H9 (cell line): ENCODE data around the gene SFR1. TPM values are rescaled to one million over a fixed set of nuclear protein-coding genes. Genes with fewer than 3 reads are reported as not detected.
A peak's percentile ranks its signal among the peaks of the same experiment; 100 is the strongest.

Experiments
- DNase-seq: peaks from one replicate; pipeline ENCODE4 v3.0.0-alpha.2; 2017
- H2AFZ ChIP-seq: one replicate; pipeline ENCODE4 v1.6.1; 2013; ENCODE audit warnings: mild to moderate bottlenecking, low read length, control low read depth, moderate library complexity
- H2AK5ac ChIP-seq: 2 replicates; pipeline ENCODE4 v1.6.1; 2013; ENCODE audit warnings: low read length, control low read depth, mixed read lengths; ENCODE audit not compliant: insufficient read length
- H2BK120ac ChIP-seq: one replicate; pipeline ENCODE4 v1.6.1; 2013; ENCODE audit warnings: low read depth, mild to moderate bottlenecking, low read length, control low read depth, inconsistent platforms; ENCODE audit not compliant: poor library complexity, severe bottlenecking
- H2BK12ac ChIP-seq: 2 replicates; pipeline ENCODE4 v1.6.1; 2013; ENCODE audit warnings: low read length, control low read depth, mixed read lengths, low read depth; ENCODE audit not compliant: insufficient read length
- H2BK15ac ChIP-seq: 2 replicates; pipeline ENCODE4 v1.6.1; 2013; ENCODE audit warnings: low read depth, low read length, control low read depth
- H2BK20ac ChIP-seq: one replicate; pipeline ENCODE4 v1.6.1; 2013; ENCODE audit warnings: low read depth, mild to moderate bottlenecking, low read length, control low read depth, inconsistent platforms; ENCODE audit not compliant: poor library complexity, severe bottlenecking
- H2BK5ac ChIP-seq: 2 replicates; pipeline ENCODE4 v1.6.1; 2013; ENCODE audit warnings: low read length, control low read depth, mixed read lengths; ENCODE audit not compliant: insufficient read length
- H3K14ac ChIP-seq: 2 replicates; pipeline ENCODE4 v1.6.1; 2013; ENCODE audit warnings: low read length, control low read depth; ENCODE audit not compliant: insufficient read depth
- H3K18ac ChIP-seq: 2 replicates; pipeline ENCODE4 v1.6.1; 2013; ENCODE audit warnings: low read depth, mild to moderate bottlenecking, mixed read lengths, low read length, control low read depth; ENCODE audit not compliant: insufficient read length
- H3K23ac ChIP-seq: 2 replicates; pipeline ENCODE4 v1.6.1; 2013; ENCODE audit warnings: low read length, control low read depth, mixed read lengths, low read depth; ENCODE audit not compliant: insufficient read length
- H3K23me2 ChIP-seq: 2 replicates; pipeline ENCODE4 v1.6.1; 2013; ENCODE audit warnings: low read depth, mild to moderate bottlenecking, mixed read lengths, low read length, control low read depth; ENCODE audit not compliant: insufficient read length, poor library complexity, severe bottlenecking
- H3K27ac ChIP-seq: 2 replicates; pipeline ENCODE4 v1.5.1; 2013; ENCODE audit warnings: low read length, control low read depth, mixed read lengths, low read depth; ENCODE audit not compliant: insufficient read length
- H3K27me3 ChIP-seq: 2 replicates; pipeline ENCODE4 v1.6.1; 2013; ENCODE audit warnings: low read length, control low read depth, inconsistent platforms; ENCODE audit not compliant: insufficient read depth
- H3K4ac ChIP-seq: 2 replicates; pipeline ENCODE4 v1.6.1; 2013; ENCODE audit warnings: low read depth, mild to moderate bottlenecking, control low read depth, inconsistent platforms, low read length, moderate library complexity
- H3K4me1 ChIP-seq: 2 replicates; pipeline ENCODE4 v1.6.1; 2013; ENCODE audit warnings: low read length, control low read depth, inconsistent platforms; ENCODE audit not compliant: insufficient read depth
- H3K4me2 ChIP-seq: 2 replicates; pipeline ENCODE4 v1.6.1; 2013; ENCODE audit warnings: low read length, control low read depth, mixed read lengths; ENCODE audit not compliant: insufficient read length, insufficient read depth
- H3K56ac ChIP-seq: 2 replicates; pipeline ENCODE4 v1.6.1; 2013; ENCODE audit warnings: low read depth, mild to moderate bottlenecking, mixed read lengths, low read length, control low read depth; ENCODE audit not compliant: insufficient read length
- H3K79me1 ChIP-seq: 2 replicates; pipeline ENCODE4 v1.6.1; 2013; ENCODE audit warnings: low read depth, mild to moderate bottlenecking, moderate library complexity, low read length, control low read depth, inconsistent platforms; ENCODE audit not compliant: insufficient read depth, poor library complexity, severe bottlenecking
- H3K79me2 ChIP-seq: 2 replicates; pipeline ENCODE4 v1.6.1; 2013; ENCODE audit warnings: low read length, control low read depth, inconsistent platforms; ENCODE audit not compliant: insufficient read depth
- H3K9ac ChIP-seq: 2 replicates; pipeline ENCODE4 v1.6.1; 2013; ENCODE audit warnings: low read length, control low read depth, mixed read lengths; ENCODE audit not compliant: insufficient read length; ENCODE audit errors: extremely low read depth
- H3K9me3 ChIP-seq: one replicate; pipeline ENCODE4 v1.6.1; 2013; ENCODE audit warnings: low read depth, low read length, inconsistent platforms; ENCODE audit not compliant: control insufficient read depth
- H3T11ph ChIP-seq: one replicate; pipeline ENCODE4 v1.6.1; 2013; ENCODE audit warnings: mild to moderate bottlenecking, low read length, control low read depth, inconsistent platforms
- H4K20me1 ChIP-seq: one replicate; pipeline ENCODE4 v1.6.1; 2013; ENCODE audit not compliant: control insufficient read depth, insufficient read length, insufficient read depth
- H4K5ac ChIP-seq: 2 replicates; pipeline ENCODE4 v1.6.1; 2013; ENCODE audit warnings: low read depth, mild to moderate bottlenecking, mixed read lengths, low read length, control low read depth; ENCODE audit not compliant: insufficient read length
- H4K8ac ChIP-seq: replicated peaks from 2 replicates; pipeline ENCODE4 v1.6.1; 2013; ENCODE audit warnings: low read length, control low read depth, mixed read lengths, low read depth; ENCODE audit not compliant: insufficient read length
- H4K91ac ChIP-seq: 2 replicates; pipeline ENCODE4 v1.6.1; 2013; ENCODE audit warnings: low read depth, mild to moderate bottlenecking, moderate library complexity, mixed read lengths, low read length, control low read depth; ENCODE audit not compliant: insufficient read length
- H3K27ac Mint-ChIP-seq, 3 experiments: 2 replicates in 2 of 3; 3 replicates in 1 of 3; pipeline ENCODE4 v1.8.0; 2020 to 2021; ENCODE audit warnings: mixed read lengths in 3 of 3, mild to moderate bottlenecking in 1 of 3, moderate library complexity in 1 of 3
- H3K27me3 Mint-ChIP-seq: 2 replicates; pipeline ENCODE4 v1.8.0; 2021; ENCODE audit warnings: low read depth, mild to moderate bottlenecking, moderate library complexity, mixed read lengths
- H3K36me3 Mint-ChIP-seq, 3 experiments: 2 replicates in 2 of 3; 3 replicates in 1 of 3; pipeline ENCODE4 v1.8.0; 2020 to 2021; ENCODE audit warnings: low read depth in 3 of 3, mixed read lengths in 3 of 3; ENCODE audit not compliant: insufficient read depth in 1 of 3
- H3K4me1 Mint-ChIP-seq, 2 experiments: 2 replicates each; pipeline ENCODE4 v1.8.0; 2020; ENCODE audit warnings: mixed read lengths in 2 of 2
- H3K4me3 Mint-ChIP-seq, 2 experiments: 2 replicates in 1 of 2; 3 replicates in 1 of 2; pipeline ENCODE4 v1.8.0; 2020 to 2021; ENCODE audit warnings: mild to moderate bottlenecking in 2 of 2, mixed read lengths in 2 of 2, moderate library complexity in 1 of 2
- H3K9me3 Mint-ChIP-seq, 2 experiments: 2 replicates in 1 of 2; 3 replicates in 1 of 2; pipeline ENCODE4 v1.8.0; 2020; ENCODE audit warnings: mild to moderate bottlenecking in 2 of 2, mixed read lengths in 2 of 2, moderate library complexity in 1 of 2
- CTCF ChIP-seq: fragments of 200-600 bp; sonication (generic); conservative IDR thresholded peaks from 3 replicates; pipeline ENCODE4 v1.8.0; 2021; ENCODE audit warnings: antibody characterized with exemption, mild to moderate bottlenecking
- WGBS: extraction: QIAGEN DNeasy Blood & Tissue Kit; methylation state at CpG from one replicate; pipeline ENCODE4 v1.1.7; 2013; ENCODE audit warnings: missing lambda C conversion rate, low lambda C conversion rate, mixed read lengths; ENCODE audit not compliant: insufficient read length; ENCODE audit errors: extremely low coverage; 5-methylcytosine and 5-hydroxymethylcytosine counted together
- total RNA-seq: library from RNA; stranded (reverse); gene quantifications from 2 replicates; pipeline ENCODE4 v1.2.1, GENCODE V29; 2021

The SFR1 gene
- total RNA-seq, 1 experiment from 2014 or later: 6.5 TPM

- H3K79me1 ChIP-seq: no peaks in the 10 kb centered on the region
- H3K36me3 Mint-ChIP-seq: peaks cover 0 to 32% (median 3%) of the 10 kb centered on the region in 3 experiments; a peak in 5 of 7 replicates
- no peaks in the 10 kb centered on the region for H3K27me3 ChIP-seq
- no peaks in the 10 kb centered on the region for H4K20me1 ChIP-seq
- no peak overlapping the region for H3K4ac ChIP-seq
- no peak overlapping the region for H2BK5ac ChIP-seq
- no peak overlapping the region for H3K56ac ChIP-seq
- H3K79me2 ChIP-seq: no peaks in the 10 kb centered on the region
- no peak overlapping the region for H3K27ac ChIP-seq
- H2AFZ ChIP-seq: no peak overlapping the region
- H3T11ph ChIP-seq: no peak overlapping the region
- H3K9me3 ChIP-seq: no peaks in the 10 kb centered on the region
- H3K9me3 Mint-ChIP-seq: no peaks in the 10 kb centered on the region
- H3K4me2 ChIP-seq: no peak overlapping the region
- no peak overlapping the region for H4K8ac ChIP-seq
- no CpG with 5 or more reads among the region's 2 CpGs for WGBS
- H2BK12ac ChIP-seq: no peak overlapping the region
- peak; percentile 66 for TF ChIP-seq CTCF
- no peak overlapping the region for H4K91ac ChIP-seq
- H2BK120ac ChIP-seq: no peak overlapping the region
- DNase-seq: peak; percentile 62
- H3K14ac ChIP-seq: no peak overlapping the region
- no peak overlapping the region for H3K18ac ChIP-seq
- H3K23me2 ChIP-seq: peaks cover under 1% of the 10 kb centered on the region
- H3K4me1 ChIP-seq: no peaks in the 10 kb centered on the region
- no peak overlapping the region for H3K23ac ChIP-seq
- H3K27ac Mint-ChIP-seq: peak overlapping the region; percentile 30 to 65 (median 45); a peak in 6 of 7 replicates
- no peak overlapping the region for H2AK5ac ChIP-seq
- no peak overlapping the region for H2BK20ac ChIP-seq
- H3K4me1 Mint-ChIP-seq: peaks cover 19 to 23% of the 10 kb centered on the region in 2 experiments
- no peak overlapping the region for H4K5ac ChIP-seq
- H2BK15ac ChIP-seq: no peak overlapping the region
- H3K27me3 Mint-ChIP-seq: no peaks in the 10 kb centered on the region
- no peak overlapping the region for H3K4me3 Mint-ChIP-seq
- no peak overlapping the region for H3K9ac ChIP-seq
Measured at GRCh38 chr10:104127411-104127810, 5.4 kb downstream of the SFR1 start.
